Ishikawa (cell line): ENCODE results near the gene ARHGEF2.

Experiments
- CREB1 ChIP-seq: IDR thresholded peaks from 2 replicates; pipeline ENCODE4 v1.6.1; 2012; ENCODE audit warnings: low read depth
- EP300 ChIP-seq: IDR thresholded peaks from 2 replicates; pipeline ENCODE4 v1.6.1; 2012; ENCODE audit warnings: borderline replicate concordance
- FOXM1 ChIP-seq: IDR thresholded peaks from 2 replicates; pipeline ENCODE4 v1.6.1; 2012; ENCODE audit warnings: low read depth, borderline replicate concordance
- MAX ChIP-seq: IDR thresholded peaks from 2 replicates; pipeline ENCODE4 v1.6.1; 2012
- NFIC ChIP-seq: IDR thresholded peaks from 2 replicates; pipeline ENCODE4 v1.6.1; 2012
- REST ChIP-seq: IDR thresholded peaks from 2 replicates; pipeline ENCODE4 v1.6.1; 2012; ENCODE audit warnings: low read depth, mild to moderate bottlenecking
- TAF1 ChIP-seq: IDR thresholded peaks from 2 replicates; pipeline ENCODE4 v1.6.1; 2012; ENCODE audit warnings: low read depth, mild to moderate bottlenecking
- TCF12 ChIP-seq: IDR thresholded peaks from 2 replicates; pipeline ENCODE4 v1.6.1; 2012; ENCODE audit warnings: low read depth
- TEAD4 ChIP-seq: IDR thresholded peaks from 2 replicates; pipeline ENCODE4 v1.6.1; 2012
- USF1 ChIP-seq: IDR thresholded peaks from 2 replicates; pipeline ENCODE4 v1.6.1; 2012
- YY1 ChIP-seq: IDR thresholded peaks from 2 replicates; pipeline ENCODE4 v1.6.1; 2012; ENCODE audit warnings: low read depth

- TF ChIP-seq MAX (no peak), TEAD4 (no peak), REST (no peak), TAF1 (no peak), FOXM1 (no peak), YY1 (no peak), CREB1 (no peak), EP300 (no peak), USF1 (no peak), TCF12 (no peak), NFIC (no peak)
Measured at GRCh38 chr1:155950829-155951228, 27.5 kb downstream of the ARHGEF2 start.
